GM12801 (cell line): Measurements from ENCODE around the gene ORM1.

Experiments used
- TF ChIP-seq, protein P1 (sequence below): IDR thresholded peaks from one replicate; pipeline ENCODE4 v1.5.1; 2011; ENCODE audit warnings: control low read depth; ENCODE audit not compliant: insufficient read length; ENCODE audit errors: extremely low read depth

Gene ORM1

DNA sequence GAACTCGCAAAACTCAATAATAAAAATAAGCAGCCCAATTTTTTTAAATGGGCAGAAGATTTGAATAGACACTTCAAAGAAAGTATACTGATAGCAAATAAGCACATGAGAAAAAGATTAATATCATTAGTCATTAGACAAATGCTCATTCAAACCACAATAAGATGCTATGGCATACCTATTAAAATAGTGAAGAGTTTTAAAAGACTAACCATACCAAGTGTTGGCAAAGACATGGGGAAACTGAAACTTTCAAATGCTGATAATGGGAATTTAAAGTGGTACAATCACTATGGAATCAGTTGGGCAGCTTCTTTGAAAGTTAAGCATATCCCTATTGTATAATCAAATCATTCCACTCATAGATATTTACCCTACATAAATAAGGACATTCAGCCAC, 26.6 kb upstream of the ORM1 start:
- TF ChIP-seq, protein P1, sequence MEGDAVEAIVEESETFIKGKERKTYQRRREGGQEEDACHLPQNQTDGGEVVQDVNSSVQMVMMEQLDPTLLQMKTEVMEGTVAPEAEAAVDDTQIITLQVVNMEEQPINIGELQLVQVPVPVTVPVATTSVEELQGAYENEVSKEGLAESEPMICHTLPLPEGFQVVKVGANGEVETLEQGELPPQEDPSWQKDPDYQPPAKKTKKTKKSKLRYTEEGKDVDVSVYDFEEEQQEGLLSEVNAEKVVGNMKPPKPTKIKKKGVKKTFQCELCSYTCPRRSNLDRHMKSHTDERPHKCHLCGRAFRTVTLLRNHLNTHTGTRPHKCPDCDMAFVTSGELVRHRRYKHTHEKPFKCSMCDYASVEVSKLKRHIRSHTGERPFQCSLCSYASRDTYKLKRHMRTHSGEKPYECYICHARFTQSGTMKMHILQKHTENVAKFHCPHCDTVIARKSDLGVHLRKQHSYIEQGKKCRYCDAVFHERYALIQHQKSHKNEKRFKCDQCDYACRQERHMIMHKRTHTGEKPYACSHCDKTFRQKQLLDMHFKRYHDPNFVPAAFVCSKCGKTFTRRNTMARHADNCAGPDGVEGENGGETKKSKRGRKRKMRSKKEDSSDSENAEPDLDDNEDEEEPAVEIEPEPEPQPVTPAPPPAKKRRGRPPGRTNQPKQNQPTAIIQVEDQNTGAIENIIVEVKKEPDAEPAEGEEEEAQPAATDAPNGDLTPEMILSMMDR, result no peak

DNA sequence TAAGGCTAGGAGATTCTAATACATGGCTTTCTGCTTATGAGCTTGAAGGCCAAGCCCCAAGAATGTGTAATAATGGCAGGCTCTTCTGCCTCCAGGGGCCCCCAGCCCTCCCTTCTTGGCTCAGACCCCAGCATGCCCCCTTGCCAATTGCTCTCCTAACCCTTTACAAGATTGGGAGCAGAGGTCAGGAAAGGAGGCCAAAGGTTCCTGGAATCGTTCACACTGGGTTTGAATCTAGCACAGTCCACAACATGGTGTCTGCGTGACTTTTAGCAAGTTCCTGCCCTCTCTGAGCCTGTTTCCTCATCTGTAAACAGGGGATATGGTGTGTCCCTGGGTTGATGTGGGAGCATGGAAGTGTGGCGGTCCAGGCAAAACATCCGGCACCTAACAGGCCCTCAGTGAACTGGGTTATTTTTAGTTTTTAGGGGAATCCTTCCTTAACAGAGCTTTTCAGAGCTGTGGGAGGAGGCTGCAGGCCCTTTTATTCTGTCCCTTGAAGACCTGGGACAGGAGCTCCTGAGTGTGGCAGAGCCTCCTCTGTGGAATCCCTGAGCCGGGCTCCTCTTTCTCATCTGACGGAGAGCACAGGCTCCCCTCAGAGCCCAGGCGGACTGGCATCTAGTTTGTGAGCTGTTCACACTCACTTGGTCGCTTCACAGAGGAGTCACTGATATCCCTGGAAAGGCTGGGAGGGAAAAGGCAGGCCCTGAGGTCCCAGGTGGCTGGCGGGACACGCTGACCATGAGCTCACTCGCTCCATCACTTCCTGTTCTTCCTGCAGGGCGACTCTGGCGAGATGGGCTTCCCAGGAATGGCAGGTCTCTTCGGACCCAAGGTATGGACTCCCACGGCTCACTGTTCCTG, 23.4 kb upstream of the ORM1 start:
- TF ChIP-seq, protein P1, result no peak

DNA sequence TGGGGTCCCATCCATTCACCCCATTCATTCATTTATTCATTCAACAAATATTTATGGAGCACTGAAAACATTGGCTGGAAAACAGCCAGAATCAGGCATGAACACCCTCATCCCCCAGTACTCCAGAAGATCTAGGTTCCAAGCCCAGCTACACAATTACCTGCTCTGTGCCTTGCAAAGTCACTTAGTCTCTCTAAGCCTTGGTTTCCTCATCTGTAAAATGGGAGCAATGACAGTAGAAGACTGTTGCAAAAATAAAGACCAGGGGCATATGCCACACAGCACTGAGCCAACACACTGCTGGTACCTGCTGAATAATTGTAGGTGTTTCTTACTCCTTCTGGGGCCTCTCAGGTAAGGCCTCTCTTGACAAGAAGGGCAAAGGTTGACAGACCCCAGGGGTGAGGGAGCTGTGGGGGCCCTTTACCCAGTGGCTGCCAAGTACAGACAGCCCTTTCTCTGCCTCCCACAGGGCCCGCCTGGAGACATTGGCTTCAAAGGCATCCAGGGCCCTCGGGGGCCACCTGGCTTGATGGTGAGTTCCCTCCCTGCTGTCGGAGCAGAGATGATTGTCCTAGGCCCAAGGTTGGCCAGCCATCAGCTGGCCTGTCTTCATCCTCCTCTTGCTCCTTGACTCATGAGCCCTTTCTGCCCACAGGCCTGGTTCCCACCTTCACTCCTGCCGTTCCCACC, 22.6 kb upstream of the ORM1 start:
- TF ChIP-seq, protein P1, result no peak

DNA sequence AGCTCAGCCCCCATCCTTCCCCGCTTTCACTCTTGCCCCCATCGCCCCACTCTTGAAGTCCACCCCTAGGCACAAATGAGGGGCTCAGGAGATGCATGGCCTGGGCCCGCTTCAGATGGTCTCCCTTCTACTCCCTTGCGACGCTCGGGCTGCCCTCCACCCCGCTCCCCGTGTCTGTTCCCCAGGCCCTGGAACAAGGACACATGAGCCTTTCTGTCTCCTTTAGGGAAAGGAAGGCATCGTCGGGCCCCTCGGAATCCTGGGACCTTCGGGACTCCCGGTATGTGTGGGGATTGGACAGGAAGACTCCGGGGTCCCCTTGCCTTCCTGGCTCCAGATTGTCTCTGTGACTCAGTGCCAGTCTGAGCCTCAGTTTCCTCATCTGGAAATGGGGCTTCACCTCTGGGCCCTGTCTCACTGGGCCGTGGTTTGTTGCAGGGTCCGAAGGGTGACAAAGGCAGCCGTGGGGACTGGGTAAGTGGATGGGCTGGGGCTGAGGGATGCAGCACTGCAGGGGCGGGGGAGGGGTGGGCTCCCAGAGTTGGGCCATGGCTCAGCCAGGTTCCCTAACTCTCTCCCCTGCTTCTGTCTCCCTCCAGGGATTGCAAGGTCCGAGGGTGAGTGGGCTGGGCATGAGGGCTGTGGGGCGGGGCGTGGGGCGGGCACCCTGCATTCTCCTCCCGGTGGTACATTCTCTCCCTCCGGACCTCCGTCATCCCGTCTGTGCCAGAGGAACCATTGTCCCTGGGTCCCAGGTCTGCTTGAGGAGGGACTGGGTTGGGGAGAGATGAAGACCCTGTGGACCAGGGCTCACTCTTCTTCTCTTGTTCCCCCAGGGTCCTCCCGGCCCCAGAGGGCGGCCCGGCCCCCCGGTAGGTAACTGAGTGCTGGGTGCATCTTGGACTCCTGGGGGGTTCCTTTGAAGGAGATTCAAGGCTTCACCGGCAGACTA, 21.8 kb upstream of the ORM1 start:
- TF ChIP-seq, protein P1, result no peak

DNA sequence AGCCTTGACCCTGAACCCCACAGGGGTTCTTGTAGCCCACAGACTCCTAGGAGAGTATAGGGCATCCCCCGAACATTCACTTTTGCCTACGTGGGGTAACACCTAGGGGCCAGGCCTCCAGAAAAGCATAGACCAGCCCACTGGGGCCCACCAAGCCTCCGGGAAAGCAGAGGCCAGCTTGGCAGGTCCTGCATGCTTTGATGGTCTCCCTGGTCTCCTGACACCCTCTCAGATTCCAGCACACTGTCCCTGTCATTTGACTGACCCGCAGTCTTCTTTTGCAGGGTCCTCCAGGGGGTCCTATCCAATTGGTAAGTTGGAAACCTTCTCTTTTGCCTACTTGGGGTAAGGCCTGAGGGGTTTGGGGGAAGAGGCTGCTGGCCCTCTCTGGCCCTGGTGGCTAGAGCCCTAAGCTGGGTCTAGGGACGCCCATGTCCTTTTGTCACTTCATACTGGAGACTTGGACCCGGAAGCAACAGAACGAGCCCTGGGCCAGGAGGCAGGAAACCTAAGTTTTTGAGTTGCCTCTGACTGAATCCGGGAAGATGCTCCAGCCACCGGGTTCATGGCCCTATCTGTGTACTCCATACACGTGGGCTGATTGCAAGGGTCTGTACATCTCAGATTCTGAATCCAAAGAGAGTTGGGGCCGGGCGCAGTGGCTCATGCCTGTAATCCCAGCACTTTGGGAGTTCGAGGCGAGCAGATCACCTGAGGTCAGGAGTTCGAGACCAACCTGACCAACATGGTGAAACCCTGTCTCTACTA, 20.9 kb upstream of the ORM1 start:
- TF ChIP-seq, protein P1, result no peak

DNA sequence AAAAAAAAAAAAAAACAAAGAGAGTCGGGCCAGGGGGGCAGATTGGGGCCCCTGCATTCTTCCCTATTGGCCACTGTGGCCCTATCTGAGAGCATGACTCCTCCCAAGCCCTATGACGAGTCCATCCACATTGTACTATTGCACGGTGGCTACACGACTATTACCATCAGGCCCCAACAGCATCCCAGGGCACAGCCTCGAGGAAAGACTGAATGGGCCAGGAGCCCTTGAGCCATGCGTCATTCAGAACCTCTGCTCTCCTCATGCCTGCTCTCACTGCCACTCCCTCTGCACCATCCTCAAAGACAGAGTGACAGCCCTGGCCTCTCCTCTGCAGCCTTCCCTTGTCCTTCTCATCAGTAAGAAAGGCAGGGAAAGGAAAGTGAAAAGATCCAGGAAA, 20.2 kb upstream of the ORM1 start:
- TF ChIP-seq, protein P1, result no peak
